OCI-LY1 (cell line): ENCODE results near the gene RBM28.

Experiments used
- H2AFZ ChIP-seq: fragments of 200-600 bp; sonication (generic), shearing (Covaris generic); 2 replicates; pipeline ENCODE4 v1.6.0; 2014; ENCODE audit warnings: antibody characterized with exemption, mild to moderate bottlenecking, low read length
- H3F3A ChIP-seq: fragments of 200-600 bp; sonication (generic), shearing (Covaris generic); 2 replicates; pipeline ENCODE4 v1.6.0; 2014; ENCODE audit warnings: mild to moderate bottlenecking, antibody characterized with exemption, low read length, moderate library complexity; ENCODE audit not compliant: insufficient read depth
- H3K27ac ChIP-seq: fragments of 200-600 bp; sonication (generic); 2 replicates; pipeline ENCODE4 v1.5.1; 2014; ENCODE audit warnings: low read length, mixed run types, mild to moderate bottlenecking, low read depth; ENCODE audit not compliant: poor library complexity, severe bottlenecking
- H3K27me3 ChIP-seq: fragments of 200-600 bp; sonication (generic); 2 replicates; pipeline ENCODE4 v1.6.0; 2014; ENCODE audit warnings: antibody characterized with exemption, mild to moderate bottlenecking, low read length, moderate library complexity; ENCODE audit not compliant: insufficient read depth
- H3K36me3 ChIP-seq: fragments of 200-600 bp; sonication (generic); 2 replicates; pipeline ENCODE4 v1.6.1; 2014; ENCODE audit warnings: mild to moderate bottlenecking, antibody characterized with exemption, low read length, moderate library complexity, mixed read lengths; ENCODE audit not compliant: insufficient read depth
- H3K4me1 ChIP-seq: fragments of 200-600 bp; sonication (generic); 2 replicates; pipeline ENCODE4 v1.5.1; 2014; ENCODE audit warnings: mild to moderate bottlenecking, low read length, moderate library complexity; ENCODE audit not compliant: insufficient read depth, severe bottlenecking
- H3K4me2 ChIP-seq: fragments of 200-600 bp; sonication (generic), shearing (Covaris generic); 2 replicates; pipeline ENCODE4 v1.6.1; 2014; ENCODE audit warnings: low read length
- H3K4me3 ChIP-seq: fragments of 200-600 bp; sonication (generic); 2 replicates; pipeline ENCODE4 v1.5.1; 2014; ENCODE audit warnings: low read length, low read depth, mild to moderate bottlenecking, mixed read lengths; ENCODE audit not compliant: poor library complexity, severe bottlenecking
- H3K79me2 ChIP-seq: fragments of 200-600 bp; shearing (Covaris generic); 2 replicates; pipeline ENCODE4 v1.6.1; 2016; ENCODE audit warnings: mixed run types, low read length, mixed read lengths; ENCODE audit not compliant: insufficient read depth
- H3K9ac ChIP-seq: fragments of 200-600 bp; sonication (generic), shearing (Covaris generic); 2 replicates; pipeline ENCODE4 v1.6.1; 2014; ENCODE audit warnings: mild to moderate bottlenecking, low read length, mixed read lengths
- H3K9me2 ChIP-seq: fragments of 200-600 bp; sonication (generic), shearing (Covaris generic); 2 replicates; pipeline ENCODE4 v1.6.1; 2014; ENCODE audit warnings: low read depth, mild to moderate bottlenecking, low read length, mixed read lengths
- H3K9me3 ChIP-seq: fragments of 200-600 bp; shearing (Covaris generic); 2 replicates; pipeline ENCODE4 v1.6.1; 2014; ENCODE audit warnings: low read length, mixed read lengths
- H4K20me1 ChIP-seq: fragments of 200-600 bp; sonication (generic), shearing (Covaris generic); 2 replicates; pipeline ENCODE4 v1.6.0; 2016; ENCODE audit warnings: mild to moderate bottlenecking, low read length; ENCODE audit not compliant: insufficient read depth
- EZH2 ChIP-seq: fragments of 200-600 bp; sonication (generic), shearing (Covaris generic); IDR thresholded peaks from 2 replicates; pipeline ENCODE4 v1.8.0; 2017; ENCODE audit warnings: borderline replicate concordance, mixed run types, mild to moderate bottlenecking, antibody characterized with exemption, low read length, moderate library complexity, mixed read lengths
- TF ChIP-seq, protein P1 (sequence below): fragments of 200-600 bp; sonication (generic), shearing (Covaris generic); IDR thresholded peaks from 2 replicates; pipeline ENCODE4 v1.5.1; 2017; ENCODE audit warnings: mild to moderate bottlenecking, antibody characterized with exemption, low read length, moderate library complexity, mixed read lengths

Gene RBM28

DNA sequence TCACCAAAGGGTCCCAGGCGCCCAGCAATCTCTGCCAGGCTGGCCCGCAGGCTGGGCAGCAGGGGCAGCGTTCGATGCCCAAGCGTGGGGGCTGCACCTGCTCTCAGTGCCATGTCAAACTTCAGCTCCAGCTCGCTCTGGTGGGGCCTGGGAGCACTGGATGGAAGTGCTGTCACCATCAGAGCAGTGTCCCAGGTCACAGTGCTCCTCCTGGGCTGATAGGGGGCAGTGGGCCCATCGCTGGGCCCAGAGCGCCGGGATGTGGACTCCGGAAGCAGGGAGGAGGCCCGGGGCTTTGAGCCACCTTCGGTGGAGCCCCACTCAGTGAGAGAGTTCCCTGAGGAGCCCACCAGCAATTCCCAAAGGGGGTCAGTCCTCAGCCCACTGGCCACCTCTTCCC, 15.6 kb upstream of the RBM28 start:
- H3K36me3 ChIP-seq = no peaks in the 10 kb centered on the region
- no peaks in the 10 kb centered on the region for H4K20me1 ChIP-seq
- no peaks in the 10 kb centered on the region for H3K9me2 ChIP-seq
- H3K9ac ChIP-seq = no peak overlapping the region
- no peaks in the 10 kb centered on the region for H3K9me3 ChIP-seq
- H3K27me3 ChIP-seq = peaks cover 14% of the 10 kb centered on the region; the same call in 1 of the 2 replicates
- H3K4me3 ChIP-seq = no peak overlapping the region
- H3F3A ChIP-seq = no peaks in the 10 kb centered on the region
- no peak for TF ChIP-seq EZH2
- TF ChIP-seq, protein P1, sequence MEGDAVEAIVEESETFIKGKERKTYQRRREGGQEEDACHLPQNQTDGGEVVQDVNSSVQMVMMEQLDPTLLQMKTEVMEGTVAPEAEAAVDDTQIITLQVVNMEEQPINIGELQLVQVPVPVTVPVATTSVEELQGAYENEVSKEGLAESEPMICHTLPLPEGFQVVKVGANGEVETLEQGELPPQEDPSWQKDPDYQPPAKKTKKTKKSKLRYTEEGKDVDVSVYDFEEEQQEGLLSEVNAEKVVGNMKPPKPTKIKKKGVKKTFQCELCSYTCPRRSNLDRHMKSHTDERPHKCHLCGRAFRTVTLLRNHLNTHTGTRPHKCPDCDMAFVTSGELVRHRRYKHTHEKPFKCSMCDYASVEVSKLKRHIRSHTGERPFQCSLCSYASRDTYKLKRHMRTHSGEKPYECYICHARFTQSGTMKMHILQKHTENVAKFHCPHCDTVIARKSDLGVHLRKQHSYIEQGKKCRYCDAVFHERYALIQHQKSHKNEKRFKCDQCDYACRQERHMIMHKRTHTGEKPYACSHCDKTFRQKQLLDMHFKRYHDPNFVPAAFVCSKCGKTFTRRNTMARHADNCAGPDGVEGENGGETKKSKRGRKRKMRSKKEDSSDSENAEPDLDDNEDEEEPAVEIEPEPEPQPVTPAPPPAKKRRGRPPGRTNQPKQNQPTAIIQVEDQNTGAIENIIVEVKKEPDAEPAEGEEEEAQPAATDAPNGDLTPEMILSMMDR = no peak
- H3K4me1 ChIP-seq = peaks cover 7% of the 10 kb centered on the region
- no peak overlapping the region for H2AFZ ChIP-seq
- H3K4me2 ChIP-seq = no peak overlapping the region
- no peak overlapping the region for H3K27ac ChIP-seq
- no peaks in the 10 kb centered on the region for H3K79me2 ChIP-seq

DNA sequence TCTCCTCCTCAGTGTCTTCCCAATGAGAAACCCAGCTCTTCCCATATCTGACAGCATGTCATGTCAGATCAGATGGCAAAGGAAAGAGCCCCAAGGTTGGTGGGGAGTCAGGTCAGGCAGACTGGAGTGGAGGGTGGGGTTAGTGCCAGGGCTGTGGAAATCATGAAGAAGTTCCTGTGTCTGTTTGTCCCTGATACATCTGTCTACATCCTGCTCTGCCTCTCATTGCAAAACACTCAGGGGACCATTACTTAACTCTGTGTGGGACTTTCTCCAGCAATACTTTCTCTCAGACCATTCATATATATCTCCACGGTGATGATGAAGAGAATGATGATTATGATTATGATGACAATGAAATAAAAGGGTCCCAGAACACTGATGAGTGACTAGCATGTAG, 14.5 kb upstream of the RBM28 start:
- no peaks in the 10 kb centered on the region for H4K20me1 ChIP-seq
- no peaks in the 10 kb centered on the region for H3F3A ChIP-seq
- no peak overlapping the region for H3K9ac ChIP-seq
- H3K9me3 ChIP-seq = no peaks in the 10 kb centered on the region
- no peaks in the 10 kb centered on the region for H3K9me2 ChIP-seq
- H3K4me3 ChIP-seq = no peak overlapping the region
- peaks cover 19% of the 10 kb centered on the region for H3K27me3 ChIP-seq
- no peak for TF ChIP-seq EZH2
- H2AFZ ChIP-seq = no peak overlapping the region
- H3K36me3 ChIP-seq = no peaks in the 10 kb centered on the region
- peaks cover 7% of the 10 kb centered on the region for H3K4me1 ChIP-seq
- no peak overlapping the region for H3K4me2 ChIP-seq
- no peak overlapping the region for H3K27ac ChIP-seq
- no peaks in the 10 kb centered on the region for H3K79me2 ChIP-seq

DNA sequence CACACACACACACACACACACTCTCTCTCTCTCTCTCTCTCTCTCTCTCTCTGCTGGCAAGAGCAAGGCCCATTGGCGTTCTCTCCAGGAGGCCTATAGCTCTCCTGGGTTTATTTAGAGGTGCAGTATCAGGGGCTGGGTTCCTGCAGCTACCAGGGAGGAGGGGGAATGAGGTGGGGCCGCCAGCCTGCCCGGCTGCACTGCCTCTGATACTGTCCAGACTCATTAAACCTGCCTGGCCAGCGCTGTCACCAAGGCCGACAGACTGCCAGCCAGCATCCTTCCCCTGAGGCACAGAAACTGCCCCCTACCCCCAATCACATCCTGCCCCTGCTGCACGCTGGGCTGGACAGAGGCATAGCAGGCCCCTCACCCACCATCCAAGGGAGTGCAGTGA, 13.5 kb upstream of the RBM28 start:
- TF ChIP-seq EZH2 = no peak
- TF ChIP-seq, protein P1 = no peak
- Histone ChIP-seq H4K20me1 (no peaks in the 10 kb centered on the region), H3F3A (no peaks in the 10 kb centered on the region), H3K9ac (no peak overlapping the region), H3K79me2 (no peaks in the 10 kb centered on the region), H3K36me3 (no peaks in the 10 kb centered on the region), H3K9me2 (no peaks in the 10 kb centered on the region), H2AFZ (no peak overlapping the region), H3K27ac (no peak overlapping the region), H3K4me3 (no peak overlapping the region), H3K27me3 (peaks cover 17% of the 10 kb centered on the region), H3K9me3 (no peaks in the 10 kb centered on the region), H3K4me2 (no peak overlapping the region), H3K4me1 (peaks cover 7% of the 10 kb centered on the region)

GRCh38 chr7:128356546-128357216, 13.0 kb upstream of the RBM28 start:
- H3K9me3 ChIP-seq = no peaks in the 10 kb centered on the region
- no peak overlapping the region for H3K9ac ChIP-seq
- no peak overlapping the region for H3K27ac ChIP-seq
- H3K36me3 ChIP-seq = no peaks in the 10 kb centered on the region
- H3F3A ChIP-seq = no peaks in the 10 kb centered on the region
- no peak overlapping the region for H2AFZ ChIP-seq
- no peaks in the 10 kb centered on the region for H3K9me2 ChIP-seq
- H3K4me2 ChIP-seq = no peak overlapping the region
- no peak overlapping the region for H3K4me3 ChIP-seq
- peaks cover 7% of the 10 kb centered on the region for H3K4me1 ChIP-seq
- no peaks in the 10 kb centered on the region for H4K20me1 ChIP-seq
- H3K79me2 ChIP-seq = no peaks in the 10 kb centered on the region
- peaks cover 17% of the 10 kb centered on the region for H3K27me3 ChIP-seq
- TF ChIP-seq, protein P1 = no peak
- no peak for TF ChIP-seq EZH2
